ENCODE measurements around the gene DDX11.

DDX11 gene

GRCh38 chr12:31033681-31034080 is 40.0 kb upstream of the DDX11 start:
- ChIA-PET POLR2A (no interaction called here), CTCF (no interaction called here)
- H3K36me3 ChIP-seq (ENCODE audit: control insufficient read depth in 4 of 4, insufficient read depth in 4 of 4, low read length in 3 of 4), result no peaks in the 10 kb centered on the region
- DNase-seq, result no peak
- H3K27me3 ChIP-seq (replicated peaks in 2 of 5; ENCODE audit: control insufficient read depth in 4 of 5, insufficient read depth in 5 of 5, low read length in 4 of 5), result no peaks in the 10 kb centered on the region
- no peak overlapping the region for H3K27ac ChIP-seq (ENCODE audit: insufficient read depth in 1 of 2, low read depth in 1 of 2, low read length in 2 of 2, poor library complexity in 1 of 2, severe bottlenecking in 2 of 2)
- H3K4me3 ChIP-seq (ENCODE audit: control insufficient read depth in 1 of 7, extremely low read depth in 1 of 7, insufficient read depth in 4 of 7, low read depth in 2 of 7, low read length in 6 of 7), result no peak overlapping the region
- peaks cover 0 to 5% (median 2%) of the 10 kb centered on the region in 4 experiments for H3K4me1 ChIP-seq (ENCODE audit: control extremely low read depth in 1 of 4, control insufficient read depth in 4 of 4, insufficient read depth in 4 of 4, low read length in 3 of 4)
- 93% methylated on average over 3 of the region's 6 CpGs for WGBS (ENCODE audit: insufficient coverage)
- H3K9me3 ChIP-seq (ENCODE audit: control extremely low read depth in 1 of 5, control insufficient read depth in 4 of 5, insufficient read depth in 2 of 5, low read depth in 1 of 5, low read length in 4 of 5), result no peaks in the 10 kb centered on the region

- H3K27me3 ChIP-seq (replicated peaks in 2 of 5; ENCODE audit: control insufficient read depth in 4 of 5, insufficient read depth in 5 of 5, low read length in 4 of 5), result no peaks in the 10 kb centered on the region
- WGBS (ENCODE audit: insufficient coverage), result 100% methylated on average over 1 of the region's 3 CpGs
- H3K27ac ChIP-seq (ENCODE audit: insufficient read depth in 1 of 2, low read depth in 1 of 2, low read length in 2 of 2, poor library complexity in 1 of 2, severe bottlenecking in 2 of 2), result no peak overlapping the region
- DNase-seq, result no peak
- H3K4me1 ChIP-seq (ENCODE audit: control extremely low read depth in 1 of 4, control insufficient read depth in 4 of 4, insufficient read depth in 4 of 4, low read length in 3 of 4), result peaks cover 0 to 5% (median 2%) of the 10 kb centered on the region in 4 experiments
- no peaks in the 10 kb centered on the region for H3K36me3 ChIP-seq (ENCODE audit: control insufficient read depth in 4 of 4, insufficient read depth in 4 of 4, low read length in 3 of 4)
- H3K4me3 ChIP-seq (ENCODE audit: control insufficient read depth in 1 of 7, extremely low read depth in 1 of 7, insufficient read depth in 4 of 7, low read depth in 2 of 7, low read length in 6 of 7), result no peak overlapping the region
- H3K9me3 ChIP-seq (ENCODE audit: control extremely low read depth in 1 of 5, control insufficient read depth in 4 of 5, insufficient read depth in 2 of 5, low read depth in 1 of 5, low read length in 4 of 5), result no peaks in the 10 kb centered on the region
- ChIA-PET POLR2A (no interaction called here), CTCF (no interaction called here)
These were observed 39.3 kb upstream of the DDX11 start for GRCh38 chr12:31034372-31034771.

DNA sequence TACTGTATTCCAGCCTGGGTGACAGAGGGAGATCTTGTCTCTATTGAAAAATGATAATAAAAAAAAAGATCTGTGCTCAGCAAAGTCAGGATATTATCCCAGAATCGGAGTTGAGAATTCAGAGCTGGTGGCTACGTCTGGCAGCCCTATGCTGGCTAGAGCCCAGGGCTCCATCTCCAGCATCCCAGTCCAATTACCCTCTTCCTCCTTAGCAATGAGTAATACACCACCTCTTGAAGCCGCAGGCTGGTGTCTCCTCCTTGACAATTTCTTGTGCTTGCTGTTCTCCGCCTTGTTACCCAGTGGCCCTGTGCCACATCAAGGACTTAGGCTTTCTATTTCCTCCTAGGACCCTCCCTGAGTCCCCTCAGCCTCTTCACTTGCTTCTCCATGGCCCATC is 38.4 kb upstream of the DDX11 start:
- DNase-seq, result no peak
- Histone ChIP-seq H3K36me3 (ENCODE audit: control insufficient read depth in 4 of 4, insufficient read depth in 4 of 4, low read length in 3 of 4) (no peaks in the 10 kb centered on the region), H3K27me3 (replicated peaks in 2 of 5; ENCODE audit: control insufficient read depth in 4 of 5, insufficient read depth in 5 of 5, low read length in 4 of 5) (no peaks in the 10 kb centered on the region), H3K4me3 (ENCODE audit: control insufficient read depth in 1 of 7, extremely low read depth in 1 of 7, insufficient read depth in 4 of 7, low read depth in 2 of 7, low read length in 6 of 7) (no peak overlapping the region), H3K9me3 (ENCODE audit: control extremely low read depth in 1 of 5, control insufficient read depth in 4 of 5, insufficient read depth in 2 of 5, low read depth in 1 of 5, low read length in 4 of 5) (no peaks in the 10 kb centered on the region), H3K27ac (ENCODE audit: insufficient read depth in 1 of 2, low read depth in 1 of 2, low read length in 2 of 2, poor library complexity in 1 of 2, severe bottlenecking in 2 of 2) (no peak overlapping the region), H3K4me1 (ENCODE audit: control extremely low read depth in 1 of 4, control insufficient read depth in 4 of 4, insufficient read depth in 4 of 4, low read length in 3 of 4) (peaks cover 0 to 5% (median 2%) of the 10 kb centered on the region in 4 experiments)
- ChIA-PET POLR2A (no interaction called here), CTCF (no interaction called here)
- whole genome bisulfite sequencing (ENCODE audit: insufficient coverage), result 98% methylated on average over 4 of the region's 4 CpGs

GRCh38 chr12:31035967-31036665 is 37.5 kb upstream of the DDX11 start:
- Histone ChIP-seq H3K27ac (ENCODE audit: insufficient read depth in 1 of 2, low read depth in 1 of 2, low read length in 2 of 2, poor library complexity in 1 of 2, severe bottlenecking in 2 of 2) (no peak overlapping the region), H3K36me3 (ENCODE audit: control insufficient read depth in 4 of 4, insufficient read depth in 4 of 4, low read length in 3 of 4) (no peaks in the 10 kb centered on the region), H3K4me1 (ENCODE audit: control extremely low read depth in 1 of 4, control insufficient read depth in 4 of 4, insufficient read depth in 4 of 4, low read length in 3 of 4) (peaks cover 0 to 5% (median 2%) of the 10 kb centered on the region in 4 experiments), H3K4me3 (ENCODE audit: control insufficient read depth in 1 of 7, extremely low read depth in 1 of 7, insufficient read depth in 4 of 7, low read depth in 2 of 7, low read length in 6 of 7) (no peak overlapping the region), H3K9me3 (ENCODE audit: control extremely low read depth in 1 of 5, control insufficient read depth in 4 of 5, insufficient read depth in 2 of 5, low read depth in 1 of 5, low read length in 4 of 5) (no peaks in the 10 kb centered on the region), H3K27me3 (replicated peaks in 2 of 5; ENCODE audit: control insufficient read depth in 4 of 5, insufficient read depth in 5 of 5, low read length in 4 of 5) (no peaks in the 10 kb centered on the region)
- CTCF ChIA-PET, result no interaction called here
- POLR2A ChIA-PET, result no interaction called here
- 86% methylated on average over 1 of the region's 4 CpGs for WGBS (ENCODE audit: insufficient coverage)
- DNase-seq, result no peak

DNA sequence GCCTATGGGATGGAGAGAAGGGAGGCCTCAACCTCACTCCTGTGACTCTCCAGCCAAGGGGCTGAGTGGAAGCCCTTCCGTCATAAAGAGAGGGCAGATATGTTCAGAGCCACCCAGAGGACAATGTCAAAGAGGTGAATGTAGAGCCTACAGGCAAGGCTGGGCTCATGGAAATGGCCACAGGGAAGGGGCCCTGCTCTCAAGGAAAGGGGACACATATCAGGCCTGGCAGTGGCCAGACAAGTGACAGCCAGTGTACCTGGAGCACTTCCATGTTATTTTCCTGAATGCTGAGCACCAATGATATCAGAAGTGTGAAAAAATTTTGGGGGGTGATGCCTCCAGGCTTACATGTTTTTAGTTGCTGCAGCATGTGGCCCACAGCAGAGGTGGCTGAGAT is 36.6 kb upstream of the DDX11 start:
- POLR2A ChIA-PET, result no interaction called here
- no peak overlapping the region for H3K27ac ChIP-seq (ENCODE audit: insufficient read depth in 1 of 2, low read depth in 1 of 2, low read length in 2 of 2, poor library complexity in 1 of 2, severe bottlenecking in 2 of 2)
- no peak for DNase-seq
- 89% methylated on average over 1 of the region's 1 CpG for WGBS (ENCODE audit: insufficient coverage)
- no peaks in the 10 kb centered on the region for H3K9me3 ChIP-seq (ENCODE audit: control extremely low read depth in 1 of 5, control insufficient read depth in 4 of 5, insufficient read depth in 2 of 5, low read depth in 1 of 5, low read length in 4 of 5)
- no peak overlapping the region for H3K4me3 ChIP-seq (ENCODE audit: control insufficient read depth in 1 of 7, extremely low read depth in 1 of 7, insufficient read depth in 4 of 7, low read depth in 2 of 7, low read length in 6 of 7)
- CTCF ChIA-PET, result no interaction called here
- H3K36me3 ChIP-seq (ENCODE audit: control insufficient read depth in 4 of 4, insufficient read depth in 4 of 4, low read length in 3 of 4), result no peaks in the 10 kb centered on the region
- H3K4me1 ChIP-seq (ENCODE audit: control extremely low read depth in 1 of 4, control insufficient read depth in 4 of 4, insufficient read depth in 4 of 4, low read length in 3 of 4), result peaks cover 0 to 2% (median 0%) of the 10 kb centered on the region in 4 experiments
- H3K27me3 ChIP-seq (replicated peaks in 2 of 5; ENCODE audit: control insufficient read depth in 4 of 5, insufficient read depth in 5 of 5, low read length in 4 of 5), result no peaks in the 10 kb centered on the region

GRCh38 chr12:31037931-31038330 is 35.7 kb upstream of the DDX11 start:
- Histone ChIP-seq H3K9me3 (ENCODE audit: control extremely low read depth in 1 of 5, control insufficient read depth in 4 of 5, insufficient read depth in 2 of 5, low read depth in 1 of 5, low read length in 4 of 5) (no peaks in the 10 kb centered on the region), H3K4me3 (ENCODE audit: control insufficient read depth in 1 of 7, extremely low read depth in 1 of 7, insufficient read depth in 4 of 7, low read depth in 2 of 7, low read length in 6 of 7) (no peak overlapping the region), H3K27me3 (replicated peaks in 2 of 5; ENCODE audit: control insufficient read depth in 4 of 5, insufficient read depth in 5 of 5, low read length in 4 of 5) (no peaks in the 10 kb centered on the region), H3K27ac (ENCODE audit: insufficient read depth in 1 of 2, low read depth in 1 of 2, low read length in 2 of 2, poor library complexity in 1 of 2, severe bottlenecking in 2 of 2) (no peak overlapping the region), H3K4me1 (ENCODE audit: control extremely low read depth in 1 of 4, control insufficient read depth in 4 of 4, insufficient read depth in 4 of 4, low read length in 3 of 4) (no peaks in the 10 kb centered on the region), H3K36me3 (ENCODE audit: control insufficient read depth in 4 of 4, insufficient read depth in 4 of 4, low read length in 3 of 4) (no peaks in the 10 kb centered on the region)
- 100% methylated on average over 1 of the region's 2 CpGs for WGBS (ENCODE audit: insufficient coverage)
- CTCF ChIA-PET, result interaction anchor here (1.5 kb wide), 1 partner anchor 212 kb away, joined by 3 read pairs; no protein-coding TSS in a partner anchor
- POLR2A ChIA-PET, result no interaction called here
- DNase-seq, result no peak

DNA sequence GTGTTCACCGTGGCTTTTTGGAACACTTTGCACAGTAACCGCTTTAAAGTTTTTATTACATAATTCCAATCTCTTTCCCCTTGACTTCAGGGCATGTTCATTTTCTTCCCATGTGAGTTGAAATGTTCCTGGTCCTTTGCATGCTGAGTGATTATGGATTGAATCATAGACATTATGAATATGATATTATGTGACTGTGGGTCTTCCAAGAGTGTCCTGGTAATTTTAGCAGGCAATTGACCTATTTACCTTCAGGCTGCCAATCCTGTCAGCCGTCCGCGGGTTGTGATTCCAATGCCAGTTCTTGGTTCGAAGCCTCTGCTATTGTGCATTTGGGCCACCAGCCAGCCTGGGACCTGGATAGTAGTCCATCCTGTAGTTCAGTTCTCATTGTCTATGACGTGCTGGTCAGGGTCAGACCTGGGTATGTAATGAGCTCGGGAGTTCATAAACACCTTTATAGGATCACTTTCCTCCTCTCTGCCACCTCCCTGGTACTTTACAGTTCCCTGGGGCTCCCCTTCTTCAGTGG is 32.6 kb upstream of the DDX11 start:
- POLR2A ChIA-PET, result no interaction called here
- no peak for DNase-seq
- 96% methylated on average over 5 of the region's 8 CpGs for WGBS (ENCODE audit: insufficient coverage)
- H3K27me3 ChIP-seq (replicated peaks in 2 of 5; ENCODE audit: control insufficient read depth in 4 of 5, insufficient read depth in 5 of 5, low read length in 4 of 5), result no peaks in the 10 kb centered on the region
- no peak overlapping the region for H3K4me3 ChIP-seq (ENCODE audit: control insufficient read depth in 1 of 7, extremely low read depth in 1 of 7, insufficient read depth in 4 of 7, low read depth in 2 of 7, low read length in 6 of 7)
- H3K27ac ChIP-seq (ENCODE audit: insufficient read depth in 1 of 2, low read depth in 1 of 2, low read length in 2 of 2, poor library complexity in 1 of 2, severe bottlenecking in 2 of 2), result no peak overlapping the region
- no peaks in the 10 kb centered on the region for H3K36me3 ChIP-seq (ENCODE audit: control insufficient read depth in 4 of 4, insufficient read depth in 4 of 4, low read length in 3 of 4)
- peaks cover 0 to 1% (median 0%) of the 10 kb centered on the region in 5 experiments for H3K9me3 ChIP-seq (ENCODE audit: control extremely low read depth in 1 of 5, control insufficient read depth in 4 of 5, insufficient read depth in 2 of 5, low read depth in 1 of 5, low read length in 4 of 5)
- H3K4me1 ChIP-seq (ENCODE audit: control extremely low read depth in 1 of 4, control insufficient read depth in 4 of 4, insufficient read depth in 4 of 4, low read length in 3 of 4), result no peaks in the 10 kb centered on the region
- CTCF ChIA-PET, result interaction anchor here (1.5 kb wide), 1 partner anchor 13 kb away, joined by 3 read pairs; no protein-coding TSS in a partner anchor
